H9 (cell line): ENCODE results near the gene YOD1. TPM values are rescaled to one million over a fixed set of nuclear protein-coding genes. Genes with fewer than 3 reads are reported as not detected.

Experiments used
- DNase-seq: peaks from one replicate; pipeline ENCODE4 v3.0.0-alpha.2; 2017
- H2AFZ ChIP-seq: one replicate; pipeline ENCODE4 v1.6.1; 2013; ENCODE audit warnings: mild to moderate bottlenecking, low read length, control low read depth, moderate library complexity
- H2AK5ac ChIP-seq: 2 replicates; pipeline ENCODE4 v1.6.1; 2013; ENCODE audit warnings: low read length, control low read depth, mixed read lengths; ENCODE audit not compliant: insufficient read length
- H2BK120ac ChIP-seq: one replicate; pipeline ENCODE4 v1.6.1; 2013; ENCODE audit warnings: low read depth, mild to moderate bottlenecking, low read length, control low read depth, inconsistent platforms; ENCODE audit not compliant: poor library complexity, severe bottlenecking
- H2BK12ac ChIP-seq: 2 replicates; pipeline ENCODE4 v1.6.1; 2013; ENCODE audit warnings: low read length, control low read depth, mixed read lengths, low read depth; ENCODE audit not compliant: insufficient read length
- H2BK15ac ChIP-seq: 2 replicates; pipeline ENCODE4 v1.6.1; 2013; ENCODE audit warnings: low read depth, low read length, control low read depth
- H2BK20ac ChIP-seq: one replicate; pipeline ENCODE4 v1.6.1; 2013; ENCODE audit warnings: low read depth, mild to moderate bottlenecking, low read length, control low read depth, inconsistent platforms; ENCODE audit not compliant: poor library complexity, severe bottlenecking
- H2BK5ac ChIP-seq: 2 replicates; pipeline ENCODE4 v1.6.1; 2013; ENCODE audit warnings: low read length, control low read depth, mixed read lengths; ENCODE audit not compliant: insufficient read length
- H3K14ac ChIP-seq: 2 replicates; pipeline ENCODE4 v1.6.1; 2013; ENCODE audit warnings: low read length, control low read depth; ENCODE audit not compliant: insufficient read depth
- H3K18ac ChIP-seq: 2 replicates; pipeline ENCODE4 v1.6.1; 2013; ENCODE audit warnings: low read depth, mild to moderate bottlenecking, mixed read lengths, low read length, control low read depth; ENCODE audit not compliant: insufficient read length
- H3K23ac ChIP-seq: 2 replicates; pipeline ENCODE4 v1.6.1; 2013; ENCODE audit warnings: low read length, control low read depth, mixed read lengths, low read depth; ENCODE audit not compliant: insufficient read length
- H3K23me2 ChIP-seq: 2 replicates; pipeline ENCODE4 v1.6.1; 2013; ENCODE audit warnings: low read depth, mild to moderate bottlenecking, mixed read lengths, low read length, control low read depth; ENCODE audit not compliant: insufficient read length, poor library complexity, severe bottlenecking
- H3K27ac ChIP-seq: 2 replicates; pipeline ENCODE4 v1.5.1; 2013; ENCODE audit warnings: low read length, control low read depth, mixed read lengths, low read depth; ENCODE audit not compliant: insufficient read length
- H3K27me3 ChIP-seq: 2 replicates; pipeline ENCODE4 v1.6.1; 2013; ENCODE audit warnings: low read length, control low read depth, inconsistent platforms; ENCODE audit not compliant: insufficient read depth
- H3K4ac ChIP-seq: 2 replicates; pipeline ENCODE4 v1.6.1; 2013; ENCODE audit warnings: low read depth, mild to moderate bottlenecking, control low read depth, inconsistent platforms, low read length, moderate library complexity
- H3K4me1 ChIP-seq: 2 replicates; pipeline ENCODE4 v1.6.1; 2013; ENCODE audit warnings: low read length, control low read depth, inconsistent platforms; ENCODE audit not compliant: insufficient read depth
- H3K4me2 ChIP-seq: 2 replicates; pipeline ENCODE4 v1.6.1; 2013; ENCODE audit warnings: low read length, control low read depth, mixed read lengths; ENCODE audit not compliant: insufficient read length, insufficient read depth
- H3K56ac ChIP-seq: 2 replicates; pipeline ENCODE4 v1.6.1; 2013; ENCODE audit warnings: low read depth, mild to moderate bottlenecking, mixed read lengths, low read length, control low read depth; ENCODE audit not compliant: insufficient read length
- H3K79me1 ChIP-seq: 2 replicates; pipeline ENCODE4 v1.6.1; 2013; ENCODE audit warnings: low read depth, mild to moderate bottlenecking, moderate library complexity, low read length, control low read depth, inconsistent platforms; ENCODE audit not compliant: insufficient read depth, poor library complexity, severe bottlenecking
- H3K79me2 ChIP-seq: 2 replicates; pipeline ENCODE4 v1.6.1; 2013; ENCODE audit warnings: low read length, control low read depth, inconsistent platforms; ENCODE audit not compliant: insufficient read depth
- H3K9ac ChIP-seq: 2 replicates; pipeline ENCODE4 v1.6.1; 2013; ENCODE audit warnings: low read length, control low read depth, mixed read lengths; ENCODE audit not compliant: insufficient read length; ENCODE audit errors: extremely low read depth
- H3K9me3 ChIP-seq: one replicate; pipeline ENCODE4 v1.6.1; 2013; ENCODE audit warnings: low read depth, low read length, inconsistent platforms; ENCODE audit not compliant: control insufficient read depth
- H3T11ph ChIP-seq: one replicate; pipeline ENCODE4 v1.6.1; 2013; ENCODE audit warnings: mild to moderate bottlenecking, low read length, control low read depth, inconsistent platforms
- H4K20me1 ChIP-seq: one replicate; pipeline ENCODE4 v1.6.1; 2013; ENCODE audit not compliant: control insufficient read depth, insufficient read length, insufficient read depth
- H4K5ac ChIP-seq: 2 replicates; pipeline ENCODE4 v1.6.1; 2013; ENCODE audit warnings: low read depth, mild to moderate bottlenecking, mixed read lengths, low read length, control low read depth; ENCODE audit not compliant: insufficient read length
- H4K8ac ChIP-seq: replicated peaks from 2 replicates; pipeline ENCODE4 v1.6.1; 2013; ENCODE audit warnings: low read length, control low read depth, mixed read lengths, low read depth; ENCODE audit not compliant: insufficient read length
- H4K91ac ChIP-seq: 2 replicates; pipeline ENCODE4 v1.6.1; 2013; ENCODE audit warnings: low read depth, mild to moderate bottlenecking, moderate library complexity, mixed read lengths, low read length, control low read depth; ENCODE audit not compliant: insufficient read length
- H3K27ac Mint-ChIP-seq, 3 experiments: 2 replicates in 2 of 3; 3 replicates in 1 of 3; pipeline ENCODE4 v1.8.0; 2020 to 2021; ENCODE audit warnings: mixed read lengths in 3 of 3, mild to moderate bottlenecking in 1 of 3, moderate library complexity in 1 of 3
- H3K27me3 Mint-ChIP-seq: 2 replicates; pipeline ENCODE4 v1.8.0; 2021; ENCODE audit warnings: low read depth, mild to moderate bottlenecking, moderate library complexity, mixed read lengths
- H3K36me3 Mint-ChIP-seq, 3 experiments: 2 replicates in 2 of 3; 3 replicates in 1 of 3; pipeline ENCODE4 v1.8.0; 2020 to 2021; ENCODE audit warnings: low read depth in 3 of 3, mixed read lengths in 3 of 3; ENCODE audit not compliant: insufficient read depth in 1 of 3
- H3K4me1 Mint-ChIP-seq, 2 experiments: 2 replicates each; pipeline ENCODE4 v1.8.0; 2020; ENCODE audit warnings: mixed read lengths in 2 of 2
- H3K4me3 Mint-ChIP-seq, 2 experiments: 2 replicates in 1 of 2; 3 replicates in 1 of 2; pipeline ENCODE4 v1.8.0; 2020 to 2021; ENCODE audit warnings: mild to moderate bottlenecking in 2 of 2, mixed read lengths in 2 of 2, moderate library complexity in 1 of 2
- H3K9me3 Mint-ChIP-seq, 2 experiments: 2 replicates in 1 of 2; 3 replicates in 1 of 2; pipeline ENCODE4 v1.8.0; 2020; ENCODE audit warnings: mild to moderate bottlenecking in 2 of 2, mixed read lengths in 2 of 2, moderate library complexity in 1 of 2
- WGBS: extraction: QIAGEN DNeasy Blood & Tissue Kit; methylation state at CpG from one replicate; pipeline ENCODE4 v1.1.7; 2013; ENCODE audit warnings: missing lambda C conversion rate, low lambda C conversion rate, mixed read lengths; ENCODE audit not compliant: insufficient read length; ENCODE audit errors: extremely low coverage; 5-methylcytosine and 5-hydroxymethylcytosine counted together
- total RNA-seq: library from RNA; stranded (reverse); gene quantifications from 2 replicates; pipeline ENCODE4 v1.2.1, GENCODE V29; 2021
- TF ChIP-seq, protein P1 (sequence below): fragments of 200-600 bp; sonication (generic); conservative IDR thresholded peaks from 3 replicates; pipeline ENCODE4 v1.8.0; 2021; ENCODE audit warnings: antibody characterized with exemption, mild to moderate bottlenecking

Gene YOD1
- total RNA-seq, 1 experiment from 2014 or later = 8.6 TPM

DNA sequence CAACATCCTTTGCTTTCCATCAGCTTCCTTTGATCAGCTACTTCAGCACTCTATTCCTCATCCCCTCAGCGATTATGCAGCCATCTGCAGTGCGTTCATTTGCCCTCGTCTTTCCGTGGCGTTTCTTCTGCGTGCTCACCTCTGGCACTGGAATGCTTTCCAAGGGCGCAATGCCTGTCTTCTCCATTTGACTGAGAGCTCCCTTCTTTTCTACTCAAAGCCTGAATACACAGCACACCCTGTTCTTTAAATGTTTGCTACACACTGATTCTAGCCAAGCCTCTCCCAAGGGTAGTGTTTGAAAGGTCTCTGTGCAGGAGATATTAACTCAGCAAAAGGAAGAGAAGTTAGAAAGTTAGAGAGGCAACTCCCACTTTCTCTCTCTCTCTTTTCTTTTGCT lies 41.1 kb downstream of the YOD1 start:
- peaks cover 25% of the 10 kb centered on the region for H3K27me3 Mint-ChIP-seq
- TF ChIP-seq, protein P1, sequence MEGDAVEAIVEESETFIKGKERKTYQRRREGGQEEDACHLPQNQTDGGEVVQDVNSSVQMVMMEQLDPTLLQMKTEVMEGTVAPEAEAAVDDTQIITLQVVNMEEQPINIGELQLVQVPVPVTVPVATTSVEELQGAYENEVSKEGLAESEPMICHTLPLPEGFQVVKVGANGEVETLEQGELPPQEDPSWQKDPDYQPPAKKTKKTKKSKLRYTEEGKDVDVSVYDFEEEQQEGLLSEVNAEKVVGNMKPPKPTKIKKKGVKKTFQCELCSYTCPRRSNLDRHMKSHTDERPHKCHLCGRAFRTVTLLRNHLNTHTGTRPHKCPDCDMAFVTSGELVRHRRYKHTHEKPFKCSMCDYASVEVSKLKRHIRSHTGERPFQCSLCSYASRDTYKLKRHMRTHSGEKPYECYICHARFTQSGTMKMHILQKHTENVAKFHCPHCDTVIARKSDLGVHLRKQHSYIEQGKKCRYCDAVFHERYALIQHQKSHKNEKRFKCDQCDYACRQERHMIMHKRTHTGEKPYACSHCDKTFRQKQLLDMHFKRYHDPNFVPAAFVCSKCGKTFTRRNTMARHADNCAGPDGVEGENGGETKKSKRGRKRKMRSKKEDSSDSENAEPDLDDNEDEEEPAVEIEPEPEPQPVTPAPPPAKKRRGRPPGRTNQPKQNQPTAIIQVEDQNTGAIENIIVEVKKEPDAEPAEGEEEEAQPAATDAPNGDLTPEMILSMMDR = no peak
- no peaks in the 10 kb centered on the region for H3K79me2 ChIP-seq

More for the DNA sequence above, 41.1 kb downstream of the YOD1 start:
- no peak overlapping the region for H4K8ac ChIP-seq
- no peaks in the 10 kb centered on the region for H3K9me3 ChIP-seq
- no peak overlapping the region; a peak in 1 of 5 replicates for H3K4me3 Mint-ChIP-seq
- no peak overlapping the region for H2BK5ac ChIP-seq
- no peak overlapping the region for H3T11ph ChIP-seq
- H3K18ac ChIP-seq = no peak overlapping the region
- H2AK5ac ChIP-seq = no peak overlapping the region
- no peak overlapping the region for H3K27ac Mint-ChIP-seq
- no peaks in the 10 kb centered on the region for H3K23me2 ChIP-seq
- H3K79me1 ChIP-seq = no peaks in the 10 kb centered on the region
- H2BK120ac ChIP-seq = no peak overlapping the region
- no peak overlapping the region for H3K27ac ChIP-seq
- no peak overlapping the region for H2AFZ ChIP-seq
- no CpG with 5 or more reads among the region's 7 CpGs for WGBS
- no peak overlapping the region for H4K91ac ChIP-seq
- no peaks in the 10 kb centered on the region for H3K4me1 ChIP-seq
- no peak overlapping the region for H2BK20ac ChIP-seq
- no peak overlapping the region for H3K4ac ChIP-seq
- peaks cover 6 to 11% of the 10 kb centered on the region in 2 experiments for H3K4me1 Mint-ChIP-seq
- H3K9ac ChIP-seq = no peak overlapping the region
- no peak overlapping the region for H3K56ac ChIP-seq
- H3K27me3 ChIP-seq = no peaks in the 10 kb centered on the region
- H3K23ac ChIP-seq = no peak overlapping the region
- H4K20me1 ChIP-seq = no peaks in the 10 kb centered on the region
- H3K9me3 Mint-ChIP-seq = no peaks in the 10 kb centered on the region
- H2BK15ac ChIP-seq = no peak overlapping the region
- H3K36me3 Mint-ChIP-seq = no peaks in the 10 kb centered on the region
- no peak overlapping the region for H3K14ac ChIP-seq
- no peak for DNase-seq
- no peak overlapping the region for H4K5ac ChIP-seq
- H3K4me2 ChIP-seq = no peak overlapping the region
- H2BK12ac ChIP-seq = no peak overlapping the region
